Esophagus squamous epithelium (tissue), 4 donors: ENCODE results near the gene EPHA2.

Experiments used
- POLR2A ChIP-seq, 4 donors: fragments of 450-650 bp; IDR thresholded peaks; one replicate each; pipeline ENCODE4 v1.6.1; 2017; ENCODE audit warnings: antibody characterized with exemption in 4 of 4, mild to moderate bottlenecking in 4 of 4, moderate library complexity in 3 of 4
- TF ChIP-seq, protein P1 (sequence below), 6 experiments: fragments of 450-650 bp in 4 of 6; fragments of 200-600 bp in 2 of 6; sonication (generic) in 2 of 6; IDR thresholded peaks; one replicate each; pipeline ENCODE4 v1.5.1; 2016 to 2019; ENCODE audit warnings: antibody characterized with exemption in 6 of 6, mild to moderate bottlenecking in 4 of 6, moderate library complexity in 4 of 6

DNA sequence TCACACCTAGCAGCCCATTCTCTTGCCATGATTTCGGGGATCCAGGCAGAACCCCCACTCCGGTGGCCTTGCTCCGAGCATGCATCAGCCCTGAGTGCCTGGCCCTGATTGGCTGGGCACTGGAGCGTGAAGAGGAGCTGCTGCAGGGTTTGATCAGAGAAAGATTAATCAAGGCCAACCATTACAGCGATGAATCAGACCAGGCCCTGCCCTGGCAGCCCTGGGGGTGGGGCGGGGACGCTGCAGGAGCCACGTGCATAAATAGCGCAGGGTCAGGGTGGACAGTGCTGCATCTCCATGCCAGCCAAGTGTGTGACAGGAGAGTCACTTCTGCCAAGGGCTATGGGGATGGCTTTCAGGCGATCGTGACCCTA, 79.0 kb downstream of the EPHA2 start:
- TF ChIP-seq, protein P1, sequence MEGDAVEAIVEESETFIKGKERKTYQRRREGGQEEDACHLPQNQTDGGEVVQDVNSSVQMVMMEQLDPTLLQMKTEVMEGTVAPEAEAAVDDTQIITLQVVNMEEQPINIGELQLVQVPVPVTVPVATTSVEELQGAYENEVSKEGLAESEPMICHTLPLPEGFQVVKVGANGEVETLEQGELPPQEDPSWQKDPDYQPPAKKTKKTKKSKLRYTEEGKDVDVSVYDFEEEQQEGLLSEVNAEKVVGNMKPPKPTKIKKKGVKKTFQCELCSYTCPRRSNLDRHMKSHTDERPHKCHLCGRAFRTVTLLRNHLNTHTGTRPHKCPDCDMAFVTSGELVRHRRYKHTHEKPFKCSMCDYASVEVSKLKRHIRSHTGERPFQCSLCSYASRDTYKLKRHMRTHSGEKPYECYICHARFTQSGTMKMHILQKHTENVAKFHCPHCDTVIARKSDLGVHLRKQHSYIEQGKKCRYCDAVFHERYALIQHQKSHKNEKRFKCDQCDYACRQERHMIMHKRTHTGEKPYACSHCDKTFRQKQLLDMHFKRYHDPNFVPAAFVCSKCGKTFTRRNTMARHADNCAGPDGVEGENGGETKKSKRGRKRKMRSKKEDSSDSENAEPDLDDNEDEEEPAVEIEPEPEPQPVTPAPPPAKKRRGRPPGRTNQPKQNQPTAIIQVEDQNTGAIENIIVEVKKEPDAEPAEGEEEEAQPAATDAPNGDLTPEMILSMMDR (IDR thresholded peaks at IDR 0.05) = no peak
- TF ChIP-seq POLR2A (IDR thresholded peaks at IDR 0.05) = no peak
